ENCODE data around the gene LPCAT2. TPM values are rescaled to one million over a fixed set of nuclear protein-coding genes. Genes with fewer than 3 reads are reported as not detected.
"Not testable (repeated sequence)": the region's sequence is repeated elsewhere in the genome, so short reads cannot be mapped to it uniquely, and the experiment has no call there.

The LPCAT2 gene
- total and polyA plus RNA-seq, 2 of the 8 experiments (the other 6 are each of a cell fraction or from before 2014, with no cell fraction given): 2.2 to 10.6 TPM

DNA sequence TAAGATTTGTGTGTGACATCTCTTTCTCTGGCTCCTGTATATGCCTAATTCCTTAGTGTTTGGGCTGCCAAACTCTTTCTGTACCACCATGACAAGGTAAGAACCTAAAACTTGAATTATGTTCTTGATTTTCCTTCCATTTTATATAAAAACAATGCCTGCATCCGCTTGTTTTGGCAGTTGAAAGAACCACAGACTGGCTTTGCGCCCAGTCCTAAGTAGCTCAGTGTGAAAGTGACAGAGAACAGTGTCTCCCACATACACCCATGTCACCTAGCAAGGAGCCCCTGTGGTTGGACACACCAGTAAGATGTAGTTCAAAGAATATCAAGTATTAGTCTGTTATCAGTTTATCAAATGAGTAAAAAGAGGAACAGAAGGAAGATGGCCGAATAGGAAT is 106.2 kb downstream of the LPCAT2 start (continued):
- TF ChIP-seq FOSL1 (IDR thresholded peaks at IDR 0.05; ENCODE audit: insufficient read depth, low read depth, low read length): no peak

DNA sequence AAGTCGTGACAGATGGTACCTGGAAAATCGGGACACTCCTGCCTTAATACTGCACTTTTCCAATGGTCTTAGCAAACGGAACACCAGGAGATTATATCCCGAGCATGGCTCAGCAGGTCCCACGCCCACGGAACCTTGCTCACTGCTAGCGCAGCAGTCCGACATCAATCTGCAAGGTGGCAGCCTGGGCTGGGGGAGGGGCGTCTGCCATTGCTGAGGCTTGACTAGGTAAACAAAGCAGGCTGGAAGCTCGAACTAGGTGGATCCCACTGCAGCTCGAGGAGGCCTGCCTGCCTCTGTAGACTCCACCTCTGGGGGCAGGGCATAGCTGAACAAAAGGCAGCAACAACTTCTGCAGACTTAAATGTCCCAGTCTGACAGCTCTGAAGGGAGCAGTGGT is 106.8 kb downstream of the LPCAT2 start:
- peaks cover 12 to 13% of the 10 kb centered on the region in 2 experiments for H3K9me3 ChIP-seq (ENCODE audit: insufficient read depth in 2 of 2, low read depth in 1 of 2, low read length in 1 of 2)
- H2BK5ac ChIP-seq (ENCODE audit: low read depth, low read length); H3K4me3 ChIP-seq (ENCODE audit: extremely low read depth in 1 of 4, insufficient read depth in 2 of 4, low read depth in 3 of 4, low read length in 4 of 4); H2AK5ac ChIP-seq (ENCODE audit: low read depth, low read length); H3K36me3 ChIP-seq (ENCODE audit: control insufficient read depth in 2 of 4, insufficient read depth in 4 of 4, low read length in 3 of 4); H3K79me1 ChIP-seq (ENCODE audit: low read depth, low read length); CTCF ChIA-PET (ENCODE audit: partially characterized antibody); H3K9ac ChIP-seq (replicated peaks in 1 of 4; ENCODE audit: extremely low read depth in 1 of 4, low read depth in 3 of 4, low read length in 3 of 4); H3K23me2 ChIP-seq (ENCODE audit: low read depth, low read length); FAIRE-seq; H3K27me3 ChIP-seq (replicated peaks in 1 of 4; ENCODE audit: control insufficient read depth in 3 of 4, extremely low read depth in 1 of 4, insufficient read depth in 3 of 4, low read length in 3 of 4); H2BK20ac ChIP-seq (ENCODE audit: low read length); H4K8ac ChIP-seq (ENCODE audit: extremely low read depth, insufficient read depth, low read length); H2BK120ac ChIP-seq (replicated peaks; ENCODE audit: low read depth, low read length); POLR2A ChIA-PET (ENCODE audit: partially characterized antibody); H3K79me2 ChIP-seq (ENCODE audit: control insufficient read depth in 1 of 2, insufficient read depth in 2 of 2, low read length in 2 of 2); H3K4me1 ChIP-seq (replicated peaks in 1 of 4; ENCODE audit: control insufficient read depth in 3 of 4, insufficient read depth in 4 of 4, low read length in 3 of 4); H3K14ac ChIP-seq (ENCODE audit: insufficient read length); H3K18ac ChIP-seq (ENCODE audit: extremely low read depth, low read length); H2AFZ ChIP-seq (ENCODE audit: low read length); DNase-seq (ENCODE audit: low read depth in 1 of 2, low spot score in 2 of 2); H3K23ac ChIP-seq (ENCODE audit: insufficient read length); H2BK12ac ChIP-seq (ENCODE audit: low read depth, low read length); H3K4me2 ChIP-seq (ENCODE audit: insufficient read depth in 1 of 2, low read depth in 2 of 2, low read length in 2 of 2); H2BK15ac ChIP-seq (ENCODE audit: low read length); H4K20me1 ChIP-seq (replicated peaks in 1 of 2; ENCODE audit: control insufficient read depth in 1 of 2, insufficient read depth in 2 of 2, low read length in 2 of 2); H4K5ac ChIP-seq (ENCODE audit: insufficient read length, low read depth, low read length); H3K27ac ChIP-seq (ENCODE audit: low read depth, low read length); H3K56ac ChIP-seq (replicated peaks; ENCODE audit: insufficient read length, low read depth, low read length); H4K91ac ChIP-seq (replicated peaks; ENCODE audit: insufficient read length, low read length); H3K4ac ChIP-seq (replicated peaks; ENCODE audit: insufficient read length, low read depth, low read length): not testable (repeated sequence)
- WGBS, 2 experiments (ENCODE audit: extremely low coverage in 1 of 2, insufficient coverage in 1 of 2, insufficient read length in 1 of 2, insufficient replicate concordance in 2 of 2, low coverage in 1 of 2, low lambda C conversion rate in 2 of 2, missing lambda C conversion rate in 1 of 2): 87% methylated on average over 7 of the region's 11 CpGs; no CpG with 5 or more reads in 1 of the 2 experiments
